Erythroblast (primary cell): Measurements from ENCODE around the gene SLC35F3.
"Not testable (repeated sequence)": the region's sequence is repeated elsewhere in the genome, so short reads cannot be mapped to it uniquely, and the experiment has no call there.

Experiments used
- DNase-seq, 2 experiments: peaks; one replicate each; lab custom pipeline; 2025; lab: John Stamatoyannopoulos, UW
- GATA1 ChIP-seq: IDR thresholded peaks from 2 replicates; pipeline ENCODE4 v1.6.1; 2011; ENCODE audit warnings: low read depth, mild to moderate bottlenecking, control low read depth, low read length, moderate library complexity
- POLR2A ChIP-seq: IDR thresholded peaks from 2 replicates; pipeline ENCODE4 v1.6.1; 2011; ENCODE audit warnings: mild to moderate bottlenecking, low read length

SLC35F3 gene

GRCh38 chr1:234125714-234126113, 221.2 kb downstream of the SLC35F3 start:
- TF ChIP-seq POLR2A (no peak), GATA1 (no peak)
- no peak for DNase-seq

GRCh38 chr1:234127026-234127671, 222.7 kb downstream of the SLC35F3 start:
- no peak for DNase-seq
- no peak for TF ChIP-seq POLR2A
- TF ChIP-seq GATA1, result no peak

- no peak for TF ChIP-seq GATA1
- no peak for TF ChIP-seq POLR2A
- DNase-seq, result no peak
Measured at GRCh38 chr1:234132795-234133194, 228.3 kb downstream of the SLC35F3 start.

GRCh38 chr1:234134878-234135277, 230.4 kb downstream of the SLC35F3 start:
- no peak for DNase-seq
- TF ChIP-seq GATA1 (no peak), POLR2A (no peak)

GRCh38 chr1:234135501-234135900, 231.0 kb downstream of the SLC35F3 start:
- DNase-seq, result no peak
- TF ChIP-seq POLR2A (no peak), GATA1 (no peak)

- TF ChIP-seq POLR2A, result no peak
- no peak for TF ChIP-seq GATA1
- DNase-seq, result no peak
Measured at GRCh38 chr1:234136073-234136472, 231.6 kb downstream of the SLC35F3 start.

GRCh38 chr1:234139966-234140365, 235.5 kb downstream of the SLC35F3 start:
- DNase-seq, result no peak
- TF ChIP-seq GATA1 (no peak), POLR2A (no peak)

- TF ChIP-seq GATA1, result no peak
- no peak for TF ChIP-seq POLR2A
- DNase-seq, result no peak
Measured at GRCh38 chr1:234140388-234140787, 235.9 kb downstream of the SLC35F3 start.

GRCh38 chr1:234141006-234141405, 236.5 kb downstream of the SLC35F3 start:
- TF ChIP-seq GATA1, result no peak
- TF ChIP-seq POLR2A, result no peak

GRCh38 chr1:234143681-234144080, 239.2 kb downstream of the SLC35F3 start:
- TF ChIP-seq POLR2A, result no peak
- TF ChIP-seq GATA1, result no peak
- DNase-seq, result no peak

More at GRCh38 chr1:234141006-234141405, 236.5 kb downstream of the SLC35F3 start:
- no peak for DNase-seq

- no peak for DNase-seq
- TF ChIP-seq POLR2A (no peak), GATA1 (no peak)
Measured at GRCh38 chr1:234144901-234145300, 240.4 kb downstream of the SLC35F3 start.

- TF ChIP-seq POLR2A (no peak), GATA1 (no peak)
- no peak for DNase-seq
Measured at GRCh38 chr1:234148350-234148749, 243.9 kb downstream of the SLC35F3 start.

- DNase-seq, result no peak
- no peak for TF ChIP-seq GATA1
Measured at GRCh38 chr1:234148816-234149215, 244.3 kb downstream of the SLC35F3 start.

- no peak for TF ChIP-seq GATA1
- TF ChIP-seq POLR2A, result no peak
- DNase-seq, result no peak
Measured at GRCh38 chr1:234149217-234149616, 244.7 kb downstream of the SLC35F3 start.

GRCh38 chr1:234150892-234151291, 246.4 kb downstream of the SLC35F3 start:
- no peak for DNase-seq
- TF ChIP-seq GATA1, result no peak
- TF ChIP-seq POLR2A, result no peak

- DNase-seq, result not testable (repeated sequence)
Measured at GRCh38 chr1:234152344-234152743, 247.9 kb downstream of the SLC35F3 start.
